B cell (primary cell): ENCODE results near the gene CAMTA1.

Source experiments
- CTCF ChIP-seq: fragments of 200-600 bp; IDR thresholded peaks from one replicate; pipeline ENCODE4 v1.8.0; 2022; ENCODE audit warnings: antibody characterized with exemption, mild to moderate bottlenecking
- EZH2 ChIP-seq: IDR thresholded peaks from 2 replicates; pipeline ENCODE4 v1.6.1; 2012; ENCODE audit warnings: borderline replicate concordance, low read depth, mild to moderate bottlenecking, moderate library complexity, low read length; ENCODE audit not compliant: insufficient read depth, poor library complexity, severe bottlenecking

- TF ChIP-seq CTCF = no peak
- TF ChIP-seq EZH2 = no peak
Measured at GRCh38 chr1:6935361-6935883, 150.2 kb downstream of the CAMTA1 start.
